Stromal cell of bone marrow (primary cell): ENCODE data around the gene ZBTB21.

Experiments
- DNase-seq: peaks from one replicate; pipeline ENCODE4 v3.0.0-alpha.2; 2012; ENCODE audit warnings: low read depth

ZBTB21 gene

DNA sequence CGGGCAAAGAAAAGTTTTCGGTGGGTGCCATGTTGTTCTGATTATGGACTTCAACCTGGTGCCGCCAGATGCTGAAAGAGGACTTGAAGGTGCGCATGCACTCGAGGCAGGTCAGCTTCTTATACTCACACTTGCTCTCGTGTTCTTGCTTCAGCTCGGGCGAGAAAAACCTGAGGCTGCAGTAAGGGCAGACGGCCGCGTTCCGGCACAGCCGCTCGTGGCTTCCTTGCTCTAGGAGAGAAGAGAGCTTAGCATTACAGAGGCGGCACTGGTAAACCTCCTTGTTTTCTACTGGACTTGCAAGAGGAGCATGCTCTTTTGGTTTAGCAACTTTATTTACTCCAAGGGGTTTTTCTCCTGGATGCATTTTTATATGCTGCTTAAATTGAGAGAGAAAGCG is 18.5 kb downstream of the ZBTB21 start:
- DNase-seq: no peak

DNA sequence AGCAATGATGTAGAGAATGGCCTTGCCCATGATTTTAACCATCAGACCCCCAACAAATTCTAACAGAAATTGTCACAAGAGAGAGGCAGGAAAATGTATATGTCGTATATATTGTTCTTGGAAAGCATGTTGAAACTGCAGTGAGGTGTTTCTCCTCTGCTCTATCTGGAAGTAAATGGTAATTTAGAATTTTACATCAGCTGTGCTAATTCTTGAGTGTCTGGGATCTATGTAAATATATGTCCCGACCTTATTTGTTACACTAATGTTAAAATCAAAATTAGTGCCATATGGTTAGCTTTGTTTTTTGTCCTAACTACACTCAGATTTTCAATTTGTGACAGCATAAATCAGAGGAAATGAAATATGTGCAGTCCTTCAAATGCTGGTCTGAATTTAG is 20.5 kb downstream of the ZBTB21 start:
- no peak for DNase-seq

DNA sequence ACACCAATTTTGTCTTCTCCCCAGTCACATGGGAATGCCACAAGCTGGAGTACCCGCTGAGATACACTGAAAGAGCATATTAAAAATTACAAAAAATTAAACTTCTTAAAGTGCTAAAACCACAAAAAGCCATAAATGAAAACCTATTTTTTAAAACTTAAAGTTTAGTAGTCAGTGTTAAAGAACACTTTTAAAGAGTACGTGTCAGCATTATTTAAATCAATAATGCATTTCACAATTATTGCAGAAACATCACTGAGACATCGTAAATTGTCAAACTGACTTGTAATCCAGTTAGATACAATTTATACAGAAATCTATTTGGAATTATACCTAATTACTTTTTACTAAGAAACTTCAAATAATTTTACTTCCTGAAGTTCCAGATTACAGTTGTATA is 22.9 kb downstream of the ZBTB21 start:
- no peak for DNase-seq

DNA sequence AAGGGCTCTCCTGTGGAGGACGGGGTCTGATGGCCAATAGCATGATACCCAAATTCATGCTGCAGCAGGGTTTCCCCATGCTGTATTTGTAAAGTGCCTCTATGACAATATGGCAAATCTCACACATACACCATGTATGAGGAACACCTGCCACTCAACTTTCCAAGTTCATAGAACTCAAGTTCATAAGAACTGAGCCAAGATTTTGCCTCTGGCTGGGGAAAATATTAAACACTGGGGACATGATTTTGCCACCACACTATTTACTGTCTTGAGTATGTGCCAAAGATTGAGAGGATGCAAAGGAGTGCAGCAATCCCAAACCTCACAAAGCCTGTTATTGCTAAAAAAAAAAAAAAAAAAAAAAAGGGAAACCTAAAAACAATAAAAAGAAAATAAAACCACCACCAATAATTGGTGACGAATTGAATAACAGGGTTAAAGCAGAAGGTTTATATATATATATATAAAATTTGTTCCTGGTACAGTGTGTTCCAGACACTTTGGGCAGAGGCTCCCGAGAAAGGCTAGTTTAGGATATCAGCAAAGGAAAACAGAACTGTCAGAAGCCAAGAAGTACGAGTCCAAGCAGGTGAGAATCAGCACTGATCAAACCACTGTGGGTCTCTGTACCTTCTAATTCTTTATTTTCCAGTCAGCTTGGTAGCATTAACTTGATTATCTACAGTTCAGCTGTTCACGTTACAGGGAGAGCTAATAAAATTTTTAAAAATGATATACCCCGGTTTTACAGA is 24.3 kb downstream of the ZBTB21 start:
- DNase-seq: no peak

DNA sequence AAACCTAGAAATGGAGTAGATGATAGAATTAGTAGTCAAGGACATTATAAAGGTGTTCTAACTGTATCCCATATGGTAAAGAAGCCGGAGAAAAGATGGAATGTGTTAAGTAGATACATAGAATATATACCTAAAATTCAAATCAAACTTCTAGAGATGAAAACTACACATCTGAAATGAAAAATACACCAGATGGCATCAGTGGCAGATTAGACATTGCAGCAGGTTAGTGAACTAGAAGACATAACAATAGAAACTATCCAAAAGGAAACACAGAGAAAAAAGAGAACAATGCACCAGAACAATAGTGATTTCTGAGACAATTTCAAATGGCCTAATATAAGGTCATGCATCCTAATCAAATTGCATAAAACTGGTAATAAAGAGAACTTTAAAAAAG is 26.9 kb downstream of the ZBTB21 start:
- DNase-seq: no peak

DNA sequence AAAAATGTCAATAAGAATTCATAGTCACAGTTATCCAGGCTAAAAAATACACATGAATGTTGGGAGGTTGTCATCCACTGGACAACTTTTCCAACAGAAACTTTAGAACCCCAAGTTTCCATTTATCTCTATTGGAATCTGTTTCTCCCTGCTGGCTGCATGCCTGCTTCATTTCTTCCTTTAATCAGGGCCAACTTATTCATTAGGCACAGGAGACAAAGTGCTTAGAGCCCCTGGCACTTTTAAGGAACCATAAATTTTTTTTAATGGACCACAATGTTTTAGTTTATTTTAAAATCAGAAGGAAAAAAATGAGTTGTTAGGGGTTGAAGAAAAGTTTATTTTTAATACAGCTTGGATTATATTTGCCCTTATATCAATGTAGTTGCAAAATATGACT is 29.6 kb downstream of the ZBTB21 start:
- no peak for DNase-seq

DNA sequence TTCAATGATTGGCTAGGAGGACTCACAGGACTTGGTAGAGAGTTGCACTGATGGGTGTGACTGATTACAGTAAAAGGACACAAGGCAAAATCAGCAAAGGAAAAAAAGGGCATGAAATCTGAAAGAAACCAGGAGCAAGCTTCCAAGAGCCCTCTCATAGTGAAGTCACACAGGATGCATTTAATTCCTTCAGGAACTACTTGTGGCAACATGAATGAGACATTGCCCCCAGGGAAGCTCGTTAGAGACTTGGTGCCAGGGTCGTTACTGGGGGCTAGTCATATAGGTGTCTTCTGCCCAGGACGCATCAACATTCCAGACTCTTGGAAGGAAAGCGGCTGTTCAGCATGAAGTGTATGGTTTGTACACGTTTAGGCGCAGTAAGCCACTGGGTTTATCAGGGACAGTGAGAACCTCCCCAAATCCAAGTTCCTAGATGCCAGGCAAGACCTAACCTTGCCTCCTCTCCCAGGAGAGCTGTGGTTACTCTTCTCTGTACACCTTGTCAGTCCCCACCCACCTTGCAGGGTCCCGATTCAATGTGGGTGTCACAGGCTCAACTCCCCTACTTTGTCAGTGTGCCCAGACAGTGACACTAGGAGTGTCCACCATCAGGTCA is 30.3 kb downstream of the ZBTB21 start:
- no peak for DNase-seq

DNA sequence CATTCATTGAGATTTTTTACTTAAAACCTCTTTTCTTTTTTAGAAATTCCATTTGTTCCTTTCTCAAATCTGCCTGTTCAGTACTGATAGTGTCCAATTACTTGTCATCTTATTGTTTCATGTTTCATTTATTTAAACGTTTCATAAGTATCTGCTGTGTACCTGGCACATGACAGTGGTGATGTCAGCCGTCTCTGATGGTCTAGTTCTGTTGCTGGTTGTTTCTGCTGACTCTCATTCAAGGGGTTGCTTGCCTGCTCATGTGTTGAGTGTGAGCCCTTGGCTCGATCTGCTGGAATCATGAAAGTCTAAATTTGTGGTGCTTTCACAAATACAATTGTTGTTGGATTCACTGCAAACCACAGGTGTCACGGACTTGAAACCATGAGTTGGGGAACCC is 30.8 kb downstream of the ZBTB21 start:
- no peak for DNase-seq

DNA sequence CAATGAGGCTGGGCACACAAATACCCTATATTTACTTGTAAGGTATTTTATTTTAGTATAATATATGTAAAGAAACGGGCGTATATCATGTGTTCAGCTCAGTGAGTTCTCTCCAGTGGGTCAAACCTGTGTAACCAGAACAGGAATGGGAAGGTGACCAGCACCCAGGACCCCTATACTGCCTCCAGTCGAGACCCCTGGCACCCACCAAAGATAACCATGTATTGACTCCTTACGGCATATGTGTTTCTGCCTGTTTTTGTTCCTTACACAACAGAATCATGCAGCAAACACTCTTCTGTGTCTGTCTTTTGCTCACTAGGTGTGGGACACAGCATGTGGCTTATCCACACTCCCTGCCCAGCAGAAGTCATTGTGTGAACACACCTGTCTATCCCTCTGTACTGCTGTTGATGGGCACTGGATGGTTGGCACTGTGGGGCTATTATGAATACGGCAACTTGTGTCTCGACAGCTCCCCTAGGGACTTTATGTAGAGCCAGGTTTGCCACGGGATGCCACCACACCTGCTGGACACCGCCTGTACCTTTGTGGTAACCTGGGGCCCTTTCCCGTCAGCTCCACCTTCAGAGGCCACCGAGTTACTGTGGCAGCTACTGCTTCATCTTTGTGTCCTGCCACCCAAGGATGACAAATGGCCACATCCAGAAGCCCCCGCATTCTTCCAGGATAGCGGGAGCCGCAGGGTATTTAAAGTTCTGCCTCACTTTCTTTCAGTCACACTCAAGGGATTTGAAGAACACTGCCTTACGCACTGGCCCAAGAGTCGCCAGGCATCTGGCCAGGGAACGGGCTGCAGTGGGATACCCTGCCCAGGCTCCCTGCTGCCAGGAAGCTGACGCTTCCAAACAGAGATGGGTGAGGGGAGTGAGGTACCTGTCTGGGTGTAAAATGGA is 32.9 kb downstream of the ZBTB21 start:
- no peak for DNase-seq

DNA sequence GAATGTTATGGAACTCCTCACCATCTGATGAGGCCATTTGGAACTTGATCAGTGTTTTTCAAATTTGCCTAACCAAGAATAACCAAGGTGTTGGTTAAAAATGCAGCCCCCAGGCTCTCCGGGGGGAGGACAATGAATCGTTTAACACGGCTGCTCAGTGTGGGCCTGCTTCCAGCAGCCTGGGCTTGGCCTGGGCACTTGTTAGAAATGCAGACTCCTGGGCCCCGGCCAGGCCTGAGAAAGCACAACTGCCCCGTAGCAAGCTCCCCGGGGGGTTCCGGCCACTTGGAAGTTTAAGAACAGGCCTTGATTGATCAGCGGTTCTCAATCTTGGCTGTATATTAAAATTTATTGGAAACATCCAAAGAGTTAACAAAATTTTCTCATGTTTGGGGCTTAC is 33.5 kb downstream of the ZBTB21 start:
- DNase-seq: no peak

DNA sequence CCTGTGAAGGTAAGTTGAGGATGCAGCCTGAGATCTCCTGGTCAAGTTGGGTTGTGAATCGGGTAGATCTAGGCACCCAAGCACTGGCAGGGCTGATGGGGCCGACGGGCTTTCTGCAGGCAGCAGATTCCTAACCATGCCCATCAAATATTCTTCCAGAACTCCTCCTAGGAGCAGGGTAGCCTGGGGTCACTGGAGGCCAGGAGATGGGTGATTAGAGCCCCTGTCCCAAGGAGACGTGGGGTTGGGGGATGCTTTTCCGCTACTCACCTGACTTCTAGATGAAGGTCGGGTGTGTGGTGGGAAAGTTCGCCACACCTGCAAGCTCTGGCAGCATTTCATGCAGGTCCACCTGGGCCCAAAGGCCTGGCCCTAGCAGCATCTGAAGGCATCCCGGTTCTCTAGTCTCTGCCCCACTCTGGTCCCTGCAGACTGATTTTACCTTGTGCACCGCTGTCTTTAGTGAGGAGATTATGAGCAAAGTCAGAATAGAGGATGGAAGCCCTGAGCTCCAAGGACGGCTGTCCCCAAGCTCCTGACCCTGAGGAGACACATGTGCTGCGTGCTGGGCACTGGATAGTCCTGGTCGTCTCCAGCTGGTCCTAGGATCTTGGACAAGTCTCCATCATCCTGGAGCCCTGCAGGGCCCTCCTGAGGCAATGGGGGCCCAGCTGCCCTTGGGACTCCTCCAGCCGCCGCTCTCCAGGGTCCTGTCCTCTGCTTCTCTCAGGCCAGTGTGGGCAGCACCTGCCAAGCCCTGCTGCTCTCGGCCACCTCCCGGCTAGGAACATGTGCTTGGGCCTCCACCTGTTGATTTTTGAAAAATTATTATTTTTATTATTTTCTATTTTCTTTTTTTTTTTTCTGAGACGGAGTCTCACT is 34.5 kb downstream of the ZBTB21 start:
- DNase-seq: no peak

DNA sequence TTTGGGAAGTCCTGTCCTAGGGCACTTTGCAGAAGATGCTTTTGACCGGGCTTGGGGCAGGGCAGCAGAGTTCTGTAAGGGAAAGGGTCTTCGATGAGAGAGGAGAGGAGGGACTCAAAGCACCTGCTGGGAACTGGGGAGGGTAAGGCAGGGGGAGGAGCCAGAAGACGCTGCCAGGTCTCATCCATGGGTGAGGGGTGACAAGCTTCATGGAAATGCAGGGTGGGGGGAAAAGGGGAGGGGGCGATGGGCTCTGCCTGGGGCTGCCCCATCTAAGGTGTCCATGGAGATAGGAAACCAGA is 35.5 kb downstream of the ZBTB21 start:
- no peak for DNase-seq

DNA sequence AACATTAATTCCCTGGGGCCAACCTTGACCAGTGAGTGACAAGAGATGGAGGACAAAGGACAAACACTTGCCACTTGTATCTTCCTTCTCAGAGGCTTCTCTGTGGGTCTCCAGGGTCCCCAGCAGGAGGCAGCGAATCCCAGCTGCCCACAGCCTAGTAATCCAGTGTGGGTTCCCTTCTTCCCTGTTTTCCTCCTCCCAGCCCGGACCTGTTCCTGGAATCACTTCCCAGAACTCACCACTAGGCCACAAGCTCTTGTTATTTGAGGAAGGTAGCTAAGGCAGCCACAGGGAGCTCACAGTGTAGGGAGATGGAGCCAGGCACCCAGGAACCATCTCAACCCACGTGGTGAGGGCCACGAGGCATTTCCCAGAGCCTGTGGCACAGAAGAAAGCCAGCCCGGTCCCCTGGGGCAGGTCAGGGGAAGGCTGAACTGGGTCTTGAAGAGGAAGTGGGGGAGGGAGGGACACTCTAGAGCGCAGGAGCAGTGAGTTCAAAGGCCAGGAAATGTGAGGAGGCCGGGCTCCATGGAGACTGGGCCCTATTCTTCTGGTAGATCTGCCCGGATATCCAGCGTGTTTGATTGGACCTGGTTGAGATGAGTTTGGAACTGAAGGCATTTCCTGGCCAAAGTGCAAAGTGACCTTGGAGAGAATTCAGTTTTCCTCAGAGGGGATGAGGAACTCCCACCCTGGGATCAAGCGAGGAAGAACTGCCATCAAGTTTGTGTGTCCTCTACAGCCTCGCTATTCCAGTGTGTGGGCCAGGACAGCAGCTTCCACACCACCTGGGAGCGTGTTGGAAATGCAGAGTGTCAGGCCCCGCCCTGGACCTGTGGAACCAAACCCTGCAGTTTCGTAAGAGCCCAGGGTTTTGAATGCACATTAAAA is 36.1 kb downstream of the ZBTB21 start:
- no peak for DNase-seq

DNA sequence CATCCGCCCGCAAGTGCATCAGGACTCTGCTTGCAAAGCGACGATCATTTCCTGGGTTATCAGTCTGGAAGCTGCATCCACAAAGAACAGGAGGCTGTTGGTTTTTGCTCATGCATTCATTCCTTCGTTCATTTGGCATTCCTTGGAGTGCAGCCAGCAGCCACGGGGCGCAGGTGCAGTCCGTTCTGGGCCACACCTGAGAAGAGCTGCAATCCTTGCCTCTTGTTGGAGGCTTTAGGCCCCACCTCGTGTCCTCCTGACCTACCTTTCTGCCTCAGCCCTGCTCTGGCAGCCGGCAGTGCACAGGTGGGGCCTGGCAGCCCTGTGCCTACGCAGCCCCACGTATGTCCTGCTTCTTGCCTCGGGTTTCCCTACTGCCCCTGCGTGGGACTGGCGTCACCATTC is 36.7 kb downstream of the ZBTB21 start:
- no peak for DNase-seq

DNA sequence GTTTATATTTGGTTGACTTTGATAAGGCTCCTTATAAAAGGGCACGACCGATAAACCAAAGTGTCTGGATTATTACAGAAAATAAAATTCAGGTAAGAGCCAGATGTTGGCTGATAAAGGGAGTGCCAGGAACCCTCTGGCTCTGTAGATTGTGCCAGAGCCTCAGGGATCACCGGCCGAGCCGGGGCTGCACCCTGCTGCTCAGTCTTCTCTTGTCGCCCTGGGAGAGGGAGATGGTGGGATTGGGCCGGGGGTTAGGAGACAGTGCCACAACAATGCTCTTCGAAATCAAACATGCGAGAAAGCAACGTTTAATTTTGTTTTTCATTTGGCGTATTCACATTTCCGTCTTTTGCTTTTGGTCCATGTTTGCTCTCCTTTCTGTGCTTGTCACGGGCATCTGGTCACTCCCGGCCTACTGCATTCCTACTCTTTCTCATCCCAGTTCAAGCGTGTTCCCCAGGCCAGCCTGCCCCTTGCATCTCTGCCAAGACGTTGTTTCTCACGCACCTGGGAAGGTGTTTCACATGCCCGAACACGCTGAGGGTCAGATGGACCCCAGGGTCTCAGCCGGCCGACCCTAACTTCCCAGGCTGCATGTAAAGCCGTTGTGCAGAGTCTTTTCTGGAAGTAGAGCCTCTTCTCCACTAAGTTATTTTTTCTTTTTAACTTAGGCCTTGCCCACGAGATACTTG is 37.5 kb downstream of the ZBTB21 start:
- DNase-seq: no peak

DNA sequence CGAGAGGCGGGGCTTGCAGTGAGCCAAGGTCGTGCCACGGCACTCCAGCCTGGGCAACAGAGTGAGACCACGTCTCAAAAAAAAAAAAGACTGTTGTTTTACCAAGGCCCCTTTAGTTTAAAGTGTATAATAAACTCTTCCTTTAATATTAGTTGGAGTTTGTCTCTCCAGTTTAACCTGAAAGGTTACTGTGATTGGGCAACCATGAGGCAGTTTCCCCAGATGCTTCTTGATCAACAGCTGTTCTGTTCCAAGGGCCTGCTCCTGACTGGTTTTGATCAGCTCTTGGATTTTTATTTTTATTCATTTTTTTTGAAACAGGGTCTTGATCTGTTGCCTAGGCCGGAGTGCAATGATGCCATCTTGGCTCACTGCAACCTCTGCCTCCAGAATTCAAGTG is 38.3 kb downstream of the ZBTB21 start:
- no peak for DNase-seq

DNA sequence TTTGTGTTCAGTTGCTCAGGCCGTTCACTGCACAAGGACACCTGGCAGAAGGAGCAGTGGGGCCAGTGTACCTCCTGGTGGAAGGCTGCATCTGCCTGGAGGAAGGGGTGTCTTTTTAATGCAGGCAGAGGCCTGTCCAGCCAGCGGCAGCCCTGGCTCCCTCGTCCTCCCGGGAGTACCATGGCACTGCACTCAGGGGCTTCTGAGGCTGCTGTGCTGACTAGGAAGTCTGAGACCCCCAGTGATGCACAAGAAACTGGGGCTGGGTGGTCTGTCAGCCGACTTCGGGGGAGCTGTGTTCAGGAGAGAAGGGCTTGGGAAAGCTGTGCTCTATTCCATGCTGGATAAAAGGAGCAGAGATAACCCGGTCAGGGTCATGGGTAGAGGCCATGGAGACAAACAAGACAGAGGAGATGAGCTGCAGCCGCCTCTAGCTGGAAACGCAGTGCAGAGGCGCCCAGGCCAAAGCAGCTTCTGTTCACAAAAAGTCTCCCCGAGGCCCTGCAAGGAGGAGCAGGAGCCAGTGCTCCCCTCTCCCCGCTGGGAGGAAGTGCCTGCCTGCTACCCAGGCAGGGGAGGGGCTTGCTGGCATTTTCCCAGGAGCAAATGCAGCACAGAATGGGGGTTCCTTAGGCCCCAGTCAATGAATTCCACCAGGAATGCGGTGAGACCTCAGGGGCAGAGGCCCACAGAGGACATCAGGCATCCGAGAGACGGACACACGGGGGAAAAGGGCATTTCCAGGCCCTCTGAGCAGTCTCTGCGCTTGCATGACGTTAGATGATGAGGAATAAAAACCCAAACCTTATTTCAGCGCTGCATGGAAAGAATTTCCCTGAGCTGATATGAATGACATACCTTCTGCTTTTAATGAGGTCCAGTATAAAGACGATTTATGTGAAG is 39.2 kb downstream of the ZBTB21 start:
- no peak for DNase-seq

DNA sequence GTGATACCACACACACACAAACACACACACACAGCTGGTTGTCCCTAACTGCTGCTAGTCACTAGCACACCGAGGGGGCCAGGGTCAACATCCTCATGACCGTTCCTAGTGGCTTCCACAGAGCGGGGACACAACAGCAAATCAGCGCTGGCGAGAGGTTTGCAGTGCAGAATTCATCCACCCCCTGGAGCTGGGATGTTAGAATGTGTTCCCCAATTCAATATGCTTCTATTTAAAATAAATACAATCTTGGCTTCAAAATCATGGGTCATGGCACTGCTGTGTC is 40.1 kb downstream of the ZBTB21 start:
- DNase-seq: no peak

DNA sequence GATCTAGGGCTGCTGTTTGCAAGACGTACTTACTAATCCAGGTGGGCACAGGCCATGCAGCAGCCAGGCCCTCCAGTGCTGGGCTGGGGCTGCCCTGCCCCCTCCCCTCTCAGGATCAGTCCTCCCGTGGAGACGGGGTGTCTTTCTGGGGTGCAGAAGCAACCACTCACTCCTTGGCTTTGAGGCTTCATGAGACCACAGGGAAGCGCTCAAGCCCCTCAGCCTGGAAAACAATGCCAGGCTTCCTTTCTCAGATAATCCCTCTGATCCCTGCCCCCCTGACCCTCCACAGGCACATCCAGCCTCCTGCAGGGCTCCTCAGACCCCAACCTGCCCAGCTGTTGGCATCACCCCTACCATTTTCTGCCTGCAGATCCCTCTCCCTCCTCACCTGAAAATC is 42.5 kb downstream of the ZBTB21 start:
- DNase-seq: no peak
